ENCODE data around the gene C11orf65. TPM values are rescaled to one million over a fixed set of nuclear protein-coding genes. Genes with fewer than 3 reads are reported as not detected.

C11orf65 gene
- total RNA-seq, 3 donors from 2014 or later (not counting 1 experiment from before 2014, with no cell fraction given), result 0.14 to 0.68 (median 0.45) TPM

GRCh38 chr11:108346451-108346850 lies 120.9 kb downstream of the C11orf65 start:
- Mint-ChIP-seq H3K4me3 (no peak overlapping the region), H3K27ac (peak overlapping the region in 1 of 2 donors; percentile 84), H3K4me1 (peaks cover 19 to 20% of the 10 kb centered on the region in 2 donors), H3K36me3 (peaks cover 24% of the 10 kb centered on the region), H3K9me3 (no peaks in the 10 kb centered on the region), H3K27me3 (ENCODE audit: low read depth in 2 of 2) (no peaks in the 10 kb centered on the region)
- TF ChIP-seq CTCF (IDR thresholded peaks at IDR 0.05), result no peak
- intact Hi-C loops (cut with micrococcal nuclease), result no loop called here
- Histone ChIP-seq H3K4me3 (ENCODE audit: low read length) (no peak overlapping the region), H3K9me3 (ENCODE audit: control insufficient read depth, insufficient read depth, low read length) (no peaks in the 10 kb centered on the region), H3K36me3 (ENCODE audit: control insufficient read depth, insufficient read depth, low read length) (peaks cover 62% of the 10 kb centered on the region), H3K27me3 (ENCODE audit: control insufficient read depth, insufficient read depth, low read length) (no peaks in the 10 kb centered on the region), H3K27ac (ENCODE audit: low read length) (no peak overlapping the region), H3K4me1 (ENCODE audit: control insufficient read depth, insufficient read depth, low read length) (no peaks in the 10 kb centered on the region)
- DNase-seq (no peak), ATAC-seq (no peak)

GRCh38 chr11:108345767-108346166 lies 121.6 kb downstream of the C11orf65 start:
- intact Hi-C loops (cut with micrococcal nuclease), result no loop called here
- Histone ChIP-seq H3K9me3 (ENCODE audit: control insufficient read depth, insufficient read depth, low read length) (no peaks in the 10 kb centered on the region), H3K27me3 (ENCODE audit: control insufficient read depth, insufficient read depth, low read length) (no peaks in the 10 kb centered on the region), H3K36me3 (ENCODE audit: control insufficient read depth, insufficient read depth, low read length) (peaks cover 57% of the 10 kb centered on the region), H3K4me3 (ENCODE audit: low read length) (no peak overlapping the region), H3K4me1 (ENCODE audit: control insufficient read depth, insufficient read depth, low read length) (no peaks in the 10 kb centered on the region), H3K27ac (ENCODE audit: low read length) (no peak overlapping the region)
- peaks cover 20 to 23% of the 10 kb centered on the region in 2 donors for H3K4me1 Mint-ChIP-seq
- peak overlapping the region in 1 of 2 donors; percentile 84 for H3K27ac Mint-ChIP-seq
- H3K9me3 Mint-ChIP-seq, result no peaks in the 10 kb centered on the region
- H3K36me3 Mint-ChIP-seq, result peaks cover 20% of the 10 kb centered on the region
- no peak for DNase-seq
- no peak for TF ChIP-seq CTCF (IDR thresholded peaks at IDR 0.05)
- ATAC-seq, result no peak
- no peak overlapping the region for H3K4me3 Mint-ChIP-seq
- H3K27me3 Mint-ChIP-seq (ENCODE audit: low read depth in 2 of 2), result no peaks in the 10 kb centered on the region
- 98% methylated on average over 4 of the region's 4 CpGs for WGBS (ENCODE audit: insufficient coverage)

GRCh38 chr11:108343714-108344113 lies 123.6 kb downstream of the C11orf65 start:
- no peaks in the 10 kb centered on the region for H3K9me3 Mint-ChIP-seq
- WGBS (ENCODE audit: insufficient coverage), result 100% methylated on average over 2 of the region's 2 CpGs
- H3K9me3 ChIP-seq (ENCODE audit: control insufficient read depth, insufficient read depth, low read length), result no peaks in the 10 kb centered on the region
- DNase-seq (no peak), ATAC-seq (no peak)
- H3K4me1 Mint-ChIP-seq, result peaks cover 6 to 23% of the 10 kb centered on the region in 2 donors
- no peak overlapping the region for H3K4me3 Mint-ChIP-seq
- no peaks in the 10 kb centered on the region for H3K4me1 ChIP-seq (ENCODE audit: control insufficient read depth, insufficient read depth, low read length)
- peaks cover 8% of the 10 kb centered on the region for H3K36me3 Mint-ChIP-seq
- H3K27me3 ChIP-seq (ENCODE audit: control insufficient read depth, insufficient read depth, low read length), result no peaks in the 10 kb centered on the region
- no peaks in the 10 kb centered on the region for H3K27me3 Mint-ChIP-seq (ENCODE audit: low read depth in 2 of 2)
- no peak overlapping the region for H3K4me3 ChIP-seq (ENCODE audit: low read length)
- intact Hi-C loops (cut with micrococcal nuclease), result no loop called here
- H3K27ac Mint-ChIP-seq, result peak overlapping the region; percentile 44 to 57
- H3K27ac ChIP-seq (ENCODE audit: low read length), result no peak overlapping the region
- peaks cover 49% of the 10 kb centered on the region for H3K36me3 ChIP-seq (ENCODE audit: control insufficient read depth, insufficient read depth, low read length)
- no peak for TF ChIP-seq CTCF (IDR thresholded peaks at IDR 0.05)

- Mint-ChIP-seq H3K27me3 (ENCODE audit: low read depth in 2 of 2) (no peaks in the 10 kb centered on the region), H3K4me3 (no peak overlapping the region), H3K9me3 (no peaks in the 10 kb centered on the region), H3K36me3 (peaks cover 12% of the 10 kb centered on the region), H3K4me1 (peaks cover 0 to 23% of the 10 kb centered on the region in 2 donors), H3K27ac (peak overlapping the region in 1 of 2 donors; percentile 4)
- TF ChIP-seq CTCF (IDR thresholded peaks at IDR 0.05), result no peak
- Histone ChIP-seq H3K4me1 (ENCODE audit: control insufficient read depth, insufficient read depth, low read length) (no peaks in the 10 kb centered on the region), H3K9me3 (ENCODE audit: control insufficient read depth, insufficient read depth, low read length) (no peaks in the 10 kb centered on the region), H3K27ac (ENCODE audit: low read length) (no peak overlapping the region), H3K4me3 (ENCODE audit: low read length) (no peak overlapping the region), H3K36me3 (ENCODE audit: control insufficient read depth, insufficient read depth, low read length) (peaks cover 52% of the 10 kb centered on the region), H3K27me3 (ENCODE audit: control insufficient read depth, insufficient read depth, low read length) (no peaks in the 10 kb centered on the region)
- WGBS (ENCODE audit: insufficient coverage), result 100% methylated on average over 2 of the region's 4 CpGs
- ATAC-seq (no peak), DNase-seq (no peak)
- intact Hi-C loops (cut with micrococcal nuclease), result no loop called here
Measured at GRCh38 chr11:108341654-108342053, 125.7 kb downstream of the C11orf65 start.

All from natural killer cell (primary cell).